Smooth muscle cell (in vitro differentiated cells): ENCODE results near the gene DAPP1. TPM values are rescaled to one million over a fixed set of nuclear protein-coding genes. Genes with fewer than 3 reads are reported as not detected.

Source experiments
- DNase-seq: peaks from one replicate; lab custom pipeline; 2025; ENCODE audit not compliant: unreplicated experiment; lab: John Stamatoyannopoulos, UW
- H2AFZ ChIP-seq: fragments of 200-600 bp; sonication (generic); 2 replicates; pipeline ENCODE4 v1.6.0; 2016; ENCODE audit warnings: antibody characterized with exemption, low read depth, mild to moderate bottlenecking
- H3F3A ChIP-seq: fragments of 200-600 bp; sonication (generic); 2 replicates; pipeline ENCODE4 v1.6.0; 2017; ENCODE audit warnings: antibody characterized with exemption, low read depth
- H3K27ac ChIP-seq: fragments of 200-600 bp; sonication (generic); 2 replicates; pipeline ENCODE4 v1.5.1; 2016; ENCODE audit warnings: low read depth, mild to moderate bottlenecking
- H3K27me3 ChIP-seq: fragments of 200-600 bp; sonication (generic); 2 replicates; pipeline ENCODE4 v1.6.1; 2016; ENCODE audit warnings: low read depth, mild to moderate bottlenecking
- H3K36me3 ChIP-seq: fragments of 200-600 bp; sonication (generic); 2 replicates; pipeline ENCODE4 v1.5.1; 2016; ENCODE audit warnings: low read depth
- H3K4me1 ChIP-seq: fragments of 200-600 bp; sonication (generic); 2 replicates; pipeline ENCODE4 v1.5.1; 2016; ENCODE audit warnings: low read depth
- H3K4me2 ChIP-seq: fragments of 200-600 bp; sonication (generic); 2 replicates; pipeline ENCODE4 v1.6.0; 2016; ENCODE audit warnings: mild to moderate bottlenecking
- H3K4me3 ChIP-seq: fragments of 200-600 bp; sonication (generic); 2 replicates; pipeline ENCODE4 v1.5.1; 2016; ENCODE audit warnings: mild to moderate bottlenecking
- H3K79me2 ChIP-seq: fragments of 200-600 bp; sonication (generic); 2 replicates; pipeline ENCODE4 v1.6.0; 2016; ENCODE audit warnings: low read depth, mild to moderate bottlenecking
- H3K9ac ChIP-seq: fragments of 200-600 bp; sonication (generic); 2 replicates; pipeline ENCODE4 v1.6.0; 2016; ENCODE audit warnings: low read depth
- H3K9me3 ChIP-seq: fragments of 200-600 bp; sonication (generic); replicated peaks from 2 replicates; pipeline ENCODE4 v1.5.1; 2016; ENCODE audit warnings: low read depth
- H4K20me1 ChIP-seq: fragments of 200-600 bp; sonication (generic); 2 replicates; pipeline ENCODE4 v1.6.0; 2016; ENCODE audit warnings: low read depth
- CTCF ChIP-seq: fragments of 200-600 bp; sonication (generic); IDR thresholded peaks from 2 replicates; pipeline ENCODE4 v1.5.1; 2017; ENCODE audit warnings: borderline replicate concordance, mild to moderate bottlenecking, antibody characterized with exemption; ENCODE audit not compliant: insufficient read depth, poor library complexity, severe bottlenecking
- WGBS: methylation state at CpG from one replicate; pipeline ENCODE4 v1.1.7; 2016; ENCODE audit warnings: low lambda C conversion rate; 5-methylcytosine and 5-hydroxymethylcytosine counted together
- polyA plus RNA-seq: library from polyadenylated mRNA; unstranded; fragments of >200 nt; fragmentation: Nextera tagmentation; extraction: Ambion mirVana; gene quantifications from 2 replicates; pipeline ENCODE4 v1.2.1, GENCODE V29; 2016
- total RNA-seq: library from RNA; depleted of rRNA; stranded (reverse); fragments of >200 nt; gene quantifications from 2 replicates; pipeline ENCODE4 v1.2.3, GENCODE V29; 2014

The DAPP1 gene
- total and polyA plus RNA-seq, 2 experiments from 2014 or later, result 1.0 to 7.9 TPM

DNA sequence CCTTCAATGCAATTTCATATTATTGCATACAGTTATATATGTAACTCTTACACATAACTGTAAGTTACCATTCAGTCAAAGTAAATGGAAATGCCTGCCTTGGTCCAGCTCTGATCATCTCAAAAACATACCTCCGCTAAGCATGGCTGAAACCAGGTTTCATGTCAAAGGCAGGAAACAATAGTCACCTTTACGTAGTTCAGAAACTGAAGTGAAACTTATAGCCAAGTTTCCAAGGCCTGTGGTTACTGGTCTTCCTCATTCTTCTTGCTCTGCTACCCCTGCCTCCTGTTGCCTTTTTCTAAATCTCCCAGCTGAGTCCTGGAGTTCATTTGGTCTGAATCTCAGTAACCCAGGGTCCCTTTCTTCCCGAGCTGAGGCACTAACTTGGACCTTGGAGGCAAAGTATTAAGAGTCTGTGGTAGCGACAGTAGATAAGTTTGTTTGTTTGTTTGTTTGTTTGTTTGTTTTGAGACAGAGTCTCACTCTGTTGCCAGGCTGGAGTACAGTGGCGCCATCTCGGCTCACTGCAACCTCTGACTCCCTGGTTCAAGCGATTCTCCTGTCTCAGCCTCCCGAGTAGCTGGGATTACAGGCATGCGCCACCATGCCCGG is 30.8 kb downstream of the DAPP1 start:
- Histone ChIP-seq H4K20me1 (no peaks in the 10 kb centered on the region), H3K9ac (no peak overlapping the region), H3K4me2 (no peak overlapping the region), H3K9me3 (no peaks in the 10 kb centered on the region), H3K4me3 (no peak overlapping the region), H3K27me3 (no peaks in the 10 kb centered on the region), H3K27ac (no peak overlapping the region), H3K4me1 (no peaks in the 10 kb centered on the region), H3K36me3 (no peaks in the 10 kb centered on the region), H3F3A (no peaks in the 10 kb centered on the region), H3K79me2 (no peaks in the 10 kb centered on the region), H2AFZ (no peak overlapping the region)
- 90% methylated on average over 10 of the region's 10 CpGs for WGBS
- no peak for TF ChIP-seq CTCF
- DNase-seq, result no peak

GRCh38 chr4:99848591-99849001 is 32.0 kb downstream of the DAPP1 start:
- no peak overlapping the region for H3K9ac ChIP-seq
- H3K36me3 ChIP-seq, result no peaks in the 10 kb centered on the region
- H4K20me1 ChIP-seq, result no peaks in the 10 kb centered on the region
- H3K4me3 ChIP-seq, result no peak overlapping the region
- WGBS, result 96% methylated on average over 4 of the region's 4 CpGs
- no peak overlapping the region for H3K4me2 ChIP-seq
- H3K4me1 ChIP-seq, result no peaks in the 10 kb centered on the region
- no peak overlapping the region for H2AFZ ChIP-seq
- no peak for DNase-seq
- TF ChIP-seq CTCF, result no peak
- H3K27me3 ChIP-seq, result no peaks in the 10 kb centered on the region
- H3K27ac ChIP-seq, result no peak overlapping the region
- H3F3A ChIP-seq, result no peaks in the 10 kb centered on the region
- no peaks in the 10 kb centered on the region for H3K79me2 ChIP-seq
- no peaks in the 10 kb centered on the region for H3K9me3 ChIP-seq

- Histone ChIP-seq H3K79me2 (no peaks in the 10 kb centered on the region), H3K4me2 (no peak overlapping the region), H3K36me3 (no peaks in the 10 kb centered on the region)
Measured at GRCh38 chr4:99852199-99852749, 35.6 kb downstream of the DAPP1 start.

More at GRCh38 chr4:99852199-99852749, 35.6 kb downstream of the DAPP1 start:
- no peaks in the 10 kb centered on the region for H3K4me1 ChIP-seq
- no peak for TF ChIP-seq CTCF
- no peak overlapping the region for H2AFZ ChIP-seq
- H4K20me1 ChIP-seq, result no peaks in the 10 kb centered on the region
- no peaks in the 10 kb centered on the region for H3K27me3 ChIP-seq
- H3K9ac ChIP-seq, result no peak overlapping the region
- WGBS, result 80% methylated on average over 3 of the region's 3 CpGs
- no peaks in the 10 kb centered on the region for H3K9me3 ChIP-seq
- H3F3A ChIP-seq, result no peaks in the 10 kb centered on the region
- no peak for DNase-seq
- H3K27ac ChIP-seq, result no peak overlapping the region
- no peak overlapping the region for H3K4me3 ChIP-seq
